Measurements from ENCODE around the gene VIPR2. TPM values are rescaled to one million over a fixed set of nuclear protein-coding genes. Genes with fewer than 3 reads are reported as not detected.
"Not testable (repeated sequence)": the region's sequence is repeated elsewhere in the genome, so short reads cannot be mapped to it uniquely, and the experiment has no call there.

Gene VIPR2
- polyA plus RNA-seq, 1 experiment = not detected

DNA sequence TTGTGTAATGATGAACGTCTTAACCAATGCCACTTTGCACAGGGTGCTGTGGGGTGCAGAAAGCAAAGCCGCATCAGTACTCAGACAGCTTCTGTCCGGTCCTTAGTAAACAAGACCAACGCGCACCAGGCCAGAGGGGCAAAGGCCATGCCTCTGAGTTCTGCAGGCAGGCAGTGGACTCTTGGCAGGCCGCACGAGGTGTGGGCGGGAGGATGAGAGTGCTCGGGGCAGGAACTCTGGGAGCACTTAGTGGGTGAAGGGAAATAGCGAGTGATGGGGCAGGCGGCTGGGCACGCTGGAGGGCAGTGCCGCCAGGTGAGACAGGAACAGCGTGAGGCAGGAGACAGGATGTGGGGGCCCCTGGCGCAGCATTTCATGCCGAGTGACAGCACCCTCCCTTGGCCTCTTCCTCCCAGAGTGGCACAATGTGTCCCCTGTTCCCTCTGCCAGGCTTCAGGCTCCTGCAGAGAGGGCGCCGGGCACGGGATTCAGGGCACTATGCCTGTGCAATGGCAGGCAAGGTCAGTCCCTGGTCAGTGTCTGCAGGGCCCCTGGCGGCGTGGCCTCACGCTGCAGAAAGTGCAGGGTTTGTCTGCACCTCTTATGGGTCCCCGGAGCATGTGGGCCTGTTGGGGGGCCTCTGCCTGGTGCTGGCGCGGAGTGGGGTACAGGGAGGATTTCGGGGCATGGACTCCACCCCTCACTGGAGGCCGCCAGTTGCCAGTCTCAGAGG is 60.4 kb downstream of the VIPR2 start:
- H3K4me3 ChIP-seq (ENCODE audit: low read depth, low read length) = no peak overlapping the region
- no peak for DNase-seq (ENCODE audit: low read depth)
- H3K36me3 ChIP-seq (ENCODE audit: control insufficient read depth, insufficient read depth, low read length) = no peaks in the 10 kb centered on the region
- CTCF ChIA-PET = no interaction called here
- POLR2A ChIA-PET = no interaction called here
- TF ChIP-seq, protein P1, sequence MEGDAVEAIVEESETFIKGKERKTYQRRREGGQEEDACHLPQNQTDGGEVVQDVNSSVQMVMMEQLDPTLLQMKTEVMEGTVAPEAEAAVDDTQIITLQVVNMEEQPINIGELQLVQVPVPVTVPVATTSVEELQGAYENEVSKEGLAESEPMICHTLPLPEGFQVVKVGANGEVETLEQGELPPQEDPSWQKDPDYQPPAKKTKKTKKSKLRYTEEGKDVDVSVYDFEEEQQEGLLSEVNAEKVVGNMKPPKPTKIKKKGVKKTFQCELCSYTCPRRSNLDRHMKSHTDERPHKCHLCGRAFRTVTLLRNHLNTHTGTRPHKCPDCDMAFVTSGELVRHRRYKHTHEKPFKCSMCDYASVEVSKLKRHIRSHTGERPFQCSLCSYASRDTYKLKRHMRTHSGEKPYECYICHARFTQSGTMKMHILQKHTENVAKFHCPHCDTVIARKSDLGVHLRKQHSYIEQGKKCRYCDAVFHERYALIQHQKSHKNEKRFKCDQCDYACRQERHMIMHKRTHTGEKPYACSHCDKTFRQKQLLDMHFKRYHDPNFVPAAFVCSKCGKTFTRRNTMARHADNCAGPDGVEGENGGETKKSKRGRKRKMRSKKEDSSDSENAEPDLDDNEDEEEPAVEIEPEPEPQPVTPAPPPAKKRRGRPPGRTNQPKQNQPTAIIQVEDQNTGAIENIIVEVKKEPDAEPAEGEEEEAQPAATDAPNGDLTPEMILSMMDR (IDR thresholded peaks at IDR 0.05; ENCODE audit: insufficient read depth, low read depth, low read length) = no peak
- H3K27me3 ChIP-seq (ENCODE audit: control insufficient read depth, insufficient read depth, low read length) = no peaks in the 10 kb centered on the region

DNA sequence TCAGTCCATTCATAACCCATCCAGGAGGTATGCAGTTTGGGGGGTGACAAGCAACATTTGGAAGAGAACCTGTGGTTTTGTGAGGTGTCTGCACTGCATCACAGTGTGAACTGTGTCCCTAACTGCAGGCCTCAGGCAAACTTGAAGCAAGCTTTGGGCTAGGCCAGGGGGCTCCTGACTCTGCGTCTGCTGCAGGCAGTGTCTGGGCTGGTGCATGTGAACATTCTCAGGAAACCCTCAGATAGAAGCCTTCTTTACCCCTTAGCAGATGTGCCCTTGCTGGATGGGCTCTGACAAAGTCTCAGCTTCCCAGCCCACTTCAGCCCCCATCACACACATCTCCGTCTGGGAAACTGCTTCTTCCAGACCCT is 61.0 kb downstream of the VIPR2 start:
- CTCF ChIA-PET = no interaction called here
- TF ChIP-seq, protein P1 (IDR thresholded peaks at IDR 0.05; ENCODE audit: insufficient read depth, low read depth, low read length) = no peak
- DNase-seq (ENCODE audit: low read depth) = no peak
- POLR2A ChIA-PET = no interaction called here
- Histone ChIP-seq H3K27me3 (ENCODE audit: control insufficient read depth, insufficient read depth, low read length) (no peaks in the 10 kb centered on the region), H3K4me3 (ENCODE audit: low read depth, low read length) (no peak overlapping the region), H3K36me3 (ENCODE audit: control insufficient read depth, insufficient read depth, low read length) (no peaks in the 10 kb centered on the region)

DNA sequence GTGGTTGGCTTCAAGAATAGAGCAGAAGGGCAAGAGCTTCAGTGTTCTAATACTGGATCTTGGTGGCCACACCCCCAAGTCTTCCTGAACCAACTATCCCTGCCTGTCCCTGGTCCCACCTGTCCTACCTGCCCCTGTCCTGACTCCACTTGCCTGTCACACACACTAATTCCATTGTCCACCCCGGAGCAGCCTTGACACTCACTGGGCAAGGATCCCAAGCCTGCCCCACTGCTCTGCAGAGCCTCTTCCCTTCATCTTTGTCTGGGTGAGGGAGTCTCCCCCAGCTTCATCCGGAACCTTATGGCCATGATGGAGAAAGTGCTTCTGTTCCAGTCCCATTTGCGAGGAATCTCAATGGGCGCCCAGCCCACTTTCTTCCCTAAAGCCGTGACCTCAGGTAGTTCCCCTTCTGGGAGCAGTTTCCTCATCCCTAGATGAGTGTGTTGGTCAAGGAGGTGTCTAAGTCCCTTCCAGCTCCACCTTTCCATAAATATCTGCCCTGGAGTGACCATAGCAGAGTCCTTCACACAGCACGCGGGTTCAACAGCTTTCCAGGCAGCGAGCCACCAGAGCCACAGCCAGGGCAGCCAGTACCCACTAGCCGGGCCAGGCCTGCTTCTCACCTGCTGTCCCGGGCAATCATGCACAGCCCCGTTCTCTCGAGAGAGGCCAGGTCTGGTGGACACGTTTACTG is 61.5 kb downstream of the VIPR2 start:
- H3K27me3 ChIP-seq (ENCODE audit: control insufficient read depth, insufficient read depth, low read length) = no peaks in the 10 kb centered on the region
- ChIA-PET POLR2A (no interaction called here), CTCF (no interaction called here)
- no peaks in the 10 kb centered on the region for H3K36me3 ChIP-seq (ENCODE audit: control insufficient read depth, insufficient read depth, low read length)
- TF ChIP-seq, protein P1 (IDR thresholded peaks at IDR 0.05; ENCODE audit: insufficient read depth, low read depth, low read length) = no peak
- no peak for DNase-seq (ENCODE audit: low read depth)
- H3K4me3 ChIP-seq (ENCODE audit: low read depth, low read length) = no peak overlapping the region

DNA sequence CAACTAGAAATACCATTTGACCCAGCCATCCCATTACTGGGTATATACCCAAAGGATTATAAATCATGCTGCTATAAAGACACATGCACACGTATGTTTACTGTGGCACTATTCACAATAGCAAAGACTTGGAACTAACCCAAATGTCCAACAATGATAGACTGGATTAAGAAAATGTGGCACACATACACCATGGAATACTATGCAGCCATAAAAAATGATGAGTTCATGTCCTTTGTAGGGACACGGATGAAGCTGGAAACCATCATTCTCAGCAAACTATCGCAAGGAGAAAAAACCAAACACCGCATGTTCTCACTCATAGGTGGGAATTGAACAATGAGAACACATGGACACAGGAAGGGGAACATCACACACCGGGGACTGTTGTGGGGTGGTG is 62.6 kb downstream of the VIPR2 start:
- DNase-seq (ENCODE audit: low read depth); CTCF ChIA-PET; H3K36me3 ChIP-seq (ENCODE audit: control insufficient read depth, insufficient read depth, low read length); H3K27me3 ChIP-seq (ENCODE audit: control insufficient read depth, insufficient read depth, low read length); POLR2A ChIA-PET; H3K4me3 ChIP-seq (ENCODE audit: low read depth, low read length): not testable (repeated sequence)

DNA sequence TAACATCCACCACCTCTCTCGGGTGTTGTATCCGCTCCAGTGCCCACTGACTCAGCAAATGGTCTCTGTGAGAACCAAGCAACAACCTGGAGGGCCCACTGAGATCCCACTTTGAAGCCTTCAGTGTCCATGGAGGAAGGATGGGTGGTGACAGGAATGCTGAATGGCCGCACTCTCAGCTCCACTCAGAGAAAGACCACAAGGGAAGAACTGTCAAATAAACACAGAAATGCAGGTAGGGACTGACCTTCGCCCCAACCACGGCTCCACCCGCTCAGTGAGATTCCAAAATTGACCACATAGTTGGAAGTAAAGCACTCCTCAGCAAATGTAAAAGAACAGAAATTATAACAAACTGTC is 65.8 kb downstream of the VIPR2 start:
- CTCF ChIA-PET = no interaction called here
- POLR2A ChIA-PET = no interaction called here

More for the DNA sequence above, 65.8 kb downstream of the VIPR2 start:
- TF ChIP-seq, protein P1 (IDR thresholded peaks at IDR 0.05; ENCODE audit: insufficient read depth, low read depth, low read length) = no peak
- Histone ChIP-seq H3K36me3 (ENCODE audit: control insufficient read depth, insufficient read depth, low read length) (no peaks in the 10 kb centered on the region), H3K4me3 (ENCODE audit: low read depth, low read length) (no peak overlapping the region), H3K27me3 (ENCODE audit: control insufficient read depth, insufficient read depth, low read length) (no peaks in the 10 kb centered on the region)
- no peak for DNase-seq (ENCODE audit: low read depth)
